Tibial nerve (tissue), 4 donors: ENCODE measurements around the gene POU6F1.

ENCODE experiments used
- CTCF ChIP-seq, 5 experiments: fragments of 200-600 bp in 3 of 5; fragments of 450-650 bp in 2 of 5; sonication (generic) in 3 of 5; IDR thresholded peaks; one replicate each; pipeline ENCODE4 v1.5.1; 2016 to 2019; ENCODE audit warnings: antibody characterized with exemption in 5 of 5, mild to moderate bottlenecking in 3 of 5, moderate library complexity in 2 of 5
- EP300 ChIP-seq, 2 donors: sonication (generic); formaldehyde crosslinking; IDR thresholded peaks; one replicate each; pipeline ENCODE4 v1.6.1; 2017; ENCODE audit warnings: antibody characterized with exemption in 2 of 2, mild to moderate bottlenecking in 1 of 2

GRCh38 chr12:51214895-51215294 is 3.0 kb downstream of the POU6F1 start:
- no peak for TF ChIP-seq CTCF (IDR thresholded peaks at IDR 0.05)
- TF ChIP-seq EP300 (IDR thresholded peaks at IDR 0.05), result no peak
